HCT116 (cell line): Measurements from ENCODE around the gene PPM1M. TPM values are rescaled to one million over a fixed set of nuclear protein-coding genes. Genes with fewer than 3 reads are reported as not detected.

Experiments used
- ATAC-seq: fragments of 200-7000 bp; cut with Tn5 transposase; 2 replicates; pipeline ENCODE4 v1.9.1; 2020; ENCODE audit warnings: mild to moderate bottlenecking, moderate library complexity
- BruUV-seq: library from RNA; stranded (reverse); fragments of 400-500 nt; replicated peaks from 2 replicates; lab custom pipeline; 2021; lab: Mats Ljungman, UMichigan
- CTCF ChIA-PET: fragments of 300-600 bp; sonication (Branson Sonifier 250); formaldehyde crosslinking; loops from one replicate; lab custom pipeline; 2021; ENCODE audit warnings: antibody characterized with exemption; lab: Charles Lee
- POLR2A ChIA-PET: fragments of 300-600, 350-600 bp; sonication (Branson Sonifier 250); formaldehyde crosslinking; loops from one replicate; lab custom pipeline; 2021; ENCODE audit warnings: antibody characterized with exemption; lab: Charles Lee
- RAD21 ChIA-PET, 2 experiments: fragments of 300-600 bp; sonication (Branson Sonifier 250); formaldehyde crosslinking; loops; one replicate each; lab custom pipeline; 2023; ENCODE audit warnings: low total read pairs in 2 of 2; ENCODE audit not compliant: uncharacterized antibody in 2 of 2, unreplicated experiment in 2 of 2, low non-redundant PET in 1 of 2; lab: Charles Lee
- DNase-seq: peaks from one replicate; pipeline ENCODE4 v3.0.0-alpha.2; 2010; ENCODE audit warnings: low read depth, low spot score
- H2AFZ ChIP-seq: fragments of 200-600 bp; shearing (Covaris generic), sonication (generic); 2 replicates; pipeline ENCODE4 v1.6.1; 2017; ENCODE audit warnings: low read depth, mixed run types, mixed read lengths, antibody characterized with exemption, low read length; ENCODE audit not compliant: poor library complexity, severe bottlenecking
- H3K27ac ChIP-seq: 2 replicates; pipeline ENCODE4 v1.5.1; 2012; ENCODE audit warnings: low read depth, low read length
- H3K27me3 ChIP-seq: fragments of 200-600 bp; sonication (generic); 2 replicates; pipeline ENCODE4 v1.6.1; 2016; ENCODE audit warnings: mixed run types, low read length, mixed read lengths; ENCODE audit not compliant: insufficient read depth
- H3K36me3 ChIP-seq, 2 experiments: fragments of 200-500 bp in 1 of 2; fragments of 200-600 bp in 1 of 2; sonication (Bioruptor generic) in 1 of 2; sonication (generic) in 1 of 2; 2 replicates each; pipeline versions ENCODE4 v1.5.1 to v1.6.1; 2014 to 2016; ENCODE audit warnings: low read length in 2 of 2, inconsistent platforms in 1 of 2, mixed read lengths in 1 of 2, mixed run types in 1 of 2; ENCODE audit not compliant: insufficient read depth in 2 of 2, control insufficient read depth in 1 of 2
- H3K4me1 ChIP-seq, 2 experiments: fragments of 200-600 bp in 1 of 2; sonication (generic) in 1 of 2; 2 replicates each; pipeline versions ENCODE4 v1.5.1 to v1.6.1; 2012 to 2017; ENCODE audit warnings: low read length in 2 of 2, inconsistent platforms in 1 of 2, mild to moderate bottlenecking in 1 of 2, mixed read lengths in 1 of 2, mixed run types in 1 of 2, moderate library complexity in 1 of 2; ENCODE audit not compliant: insufficient read depth in 2 of 2, control insufficient read depth in 1 of 2
- H3K4me2 ChIP-seq: fragments of 200-600 bp; sonication (generic); 2 replicates; pipeline ENCODE4 v1.6.1; 2017; ENCODE audit warnings: mixed run types, low read length, mixed read lengths
- H3K4me3 ChIP-seq, 2 experiments: fragments of 200-600 bp in 1 of 2; sonication (generic) in 1 of 2; replicated peaks in 1 of 2; 2 replicates each; pipeline ENCODE4 v1.5.1; 2011 to 2016; ENCODE audit warnings: low read length in 2 of 2, control low read depth in 1 of 2, low read depth in 1 of 2, mild to moderate bottlenecking in 1 of 2, mixed read lengths in 1 of 2, mixed run types in 1 of 2
- H3K79me2 ChIP-seq: fragments of 200-600 bp; sonication (generic); 2 replicates; pipeline ENCODE4 v1.6.1; 2017; ENCODE audit warnings: mild to moderate bottlenecking, mixed run types, low read length, moderate library complexity, mixed read lengths; ENCODE audit not compliant: insufficient read depth
- H3K9ac ChIP-seq: fragments of 200-600 bp; sonication (generic); 2 replicates; pipeline ENCODE4 v1.6.1; 2016; ENCODE audit warnings: low read length, mixed read lengths
- H3K9me2 ChIP-seq: fragments of 200-600 bp; sonication (generic), shearing (Covaris generic); 2 replicates; pipeline ENCODE4 v1.6.1; 2017; ENCODE audit warnings: mixed run types, mild to moderate bottlenecking, moderate library complexity; ENCODE audit not compliant: insufficient read depth
- H3K9me3 ChIP-seq, 2 experiments: fragments of 200-500 bp in 1 of 2; fragments of 200-600 bp in 1 of 2; sonication (Bioruptor generic) in 1 of 2; sonication (generic) in 1 of 2; 2 replicates each; pipeline ENCODE4 v1.6.1; 2014 to 2017; ENCODE audit warnings: low read length in 2 of 2, mixed read lengths in 2 of 2, inconsistent platforms in 1 of 2, low read depth in 1 of 2, mild to moderate bottlenecking in 1 of 2, mixed run types in 1 of 2, moderate library complexity in 1 of 2; ENCODE audit not compliant: control insufficient read depth in 1 of 2, insufficient read depth in 1 of 2
- H4K20me1 ChIP-seq: fragments of 200-600 bp; sonication (generic), shearing (Covaris generic); 2 replicates; pipeline ENCODE4 v1.6.1; 2017; ENCODE audit warnings: mixed run types, mild to moderate bottlenecking, moderate library complexity; ENCODE audit not compliant: insufficient read depth
- ATF3 ChIP-seq: IDR thresholded peaks from 2 replicates; pipeline ENCODE4 v1.6.1; 2012
- CEBPB ChIP-seq: IDR thresholded peaks from 2 replicates; pipeline ENCODE4 v1.6.1; 2012; ENCODE audit warnings: low read depth
- EGR1 ChIP-seq: IDR thresholded peaks from 2 replicates; pipeline ENCODE4 v1.6.1; 2012; ENCODE audit warnings: low read depth
- ELF1 ChIP-seq: IDR thresholded peaks from 2 replicates; pipeline ENCODE4 v1.6.1; 2012; ENCODE audit warnings: low read depth, borderline replicate concordance
- EZH2 ChIP-seq: fragments of 200-600 bp; sonication (generic); IDR thresholded peaks from 2 replicates; pipeline ENCODE4 v1.6.1; 2017; ENCODE audit warnings: antibody characterized with exemption, mixed run types
- FOSL1 ChIP-seq: IDR thresholded peaks from 2 replicates; pipeline ENCODE4 v1.6.1; 2012; ENCODE audit warnings: low read depth
- JUND ChIP-seq: IDR thresholded peaks from 2 replicates; pipeline ENCODE4 v1.6.1; 2012
- POLR2AphosphoS5 ChIP-seq: IDR thresholded peaks from 2 replicates; pipeline ENCODE4 v1.6.1; 2011; ENCODE audit warnings: mild to moderate bottlenecking, low read depth, low read length, moderate library complexity
- RAD21 ChIP-seq: IDR thresholded peaks from 2 replicates; pipeline ENCODE4 v1.6.1; 2012; ENCODE audit warnings: low read depth, mild to moderate bottlenecking
- SIN3A ChIP-seq: IDR thresholded peaks from 2 replicates; pipeline ENCODE4 v1.6.1; 2012; ENCODE audit warnings: low read depth
- SRF ChIP-seq: IDR thresholded peaks from 2 replicates; pipeline ENCODE4 v1.6.1; 2012; ENCODE audit warnings: low read depth
- TCF7L2 ChIP-seq: IDR thresholded peaks from 2 replicates; pipeline ENCODE4 v1.7.0; 2011; ENCODE audit warnings: borderline replicate concordance, inconsistent platforms; ENCODE audit not compliant: insufficient read depth, insufficient read length; ENCODE audit errors: extremely low read depth
- YY1 ChIP-seq: IDR thresholded peaks from 2 replicates; pipeline ENCODE4 v1.6.1; 2011; ENCODE audit warnings: low read length, low read depth, moderate library complexity, mild to moderate bottlenecking; ENCODE audit not compliant: insufficient replicate concordance; ENCODE audit errors: extremely low read depth
- ZFX ChIP-seq: fragments of 450-650 bp; IDR thresholded peaks from 2 replicates; pipeline ENCODE4 v1.6.1; 2017
- intact Hi-C: fragments of 100-400 bp; cut with micrococcal nuclease; formaldehyde crosslinking; loops from 2 replicates; pipeline ENCODE4 v1.10.0; 2022
- total RNA-seq: library from RNA; stranded (reverse); gene quantifications from one replicate; pipeline ENCODE4 v1.2.1, GENCODE V29; 2021; ENCODE audit not compliant: unreplicated experiment
- TF ChIP-seq, protein P1 (sequence below): IDR thresholded peaks from 2 replicates; pipeline ENCODE4 v1.6.1; 2012

PPM1M gene
- total RNA-seq, 1 experiment from 2014 or later: 16.6 TPM

DNA sequence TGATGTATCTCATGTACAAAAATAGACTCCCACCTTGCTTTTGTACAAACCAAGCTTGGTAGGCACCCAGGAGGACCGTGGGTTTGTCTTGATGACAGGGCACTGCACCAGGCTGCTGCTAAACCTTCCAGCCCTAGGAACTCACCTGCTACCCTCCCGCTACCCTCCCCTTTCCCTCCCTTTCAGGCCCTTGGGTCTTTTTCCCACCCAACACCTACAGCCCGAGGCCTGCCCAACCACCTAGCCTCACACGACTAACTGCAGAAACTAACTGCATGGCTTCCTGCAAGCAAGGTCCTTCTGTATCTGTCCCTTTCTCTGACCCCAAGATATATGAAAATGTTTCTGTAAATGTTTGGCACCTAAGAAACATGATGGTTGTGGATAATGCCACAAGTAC lies 11.1 kb downstream of the PPM1M start (continued):
- TF ChIP-seq POLR2AphosphoS5: no peak
- TF ChIP-seq TCF7L2: no peak
- TF ChIP-seq JUND: no peak
- TF ChIP-seq FOSL1: no peak

DNA sequence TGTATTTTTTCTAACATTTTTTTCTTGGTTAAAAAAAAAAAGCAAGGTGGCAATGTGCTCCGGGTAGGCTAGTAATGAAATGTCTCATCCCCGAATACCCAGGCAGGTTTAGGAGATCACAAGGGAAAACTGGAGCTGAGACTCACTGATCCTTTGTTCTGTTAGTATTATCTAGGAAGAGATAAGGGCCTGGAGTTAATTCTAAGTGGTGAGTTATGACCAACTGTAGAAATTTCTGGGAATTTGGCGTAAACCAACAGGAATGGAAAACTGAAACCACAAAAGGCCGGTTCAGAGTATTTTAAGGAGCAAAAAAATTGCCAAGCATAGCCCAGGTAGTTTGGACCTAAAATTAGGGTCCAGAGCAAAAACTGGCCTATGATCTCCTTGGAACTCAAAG lies 12.4 kb downstream of the PPM1M start:
- POLR2A ChIA-PET: no interaction called here
- no peak overlapping the region for H3K4me2 ChIP-seq
- no peaks in the 10 kb centered on the region for H3K9me2 ChIP-seq
- H3K79me2 ChIP-seq: peaks cover 60% of the 10 kb centered on the region
- no peak for DNase-seq
- peaks cover 3% of the 10 kb centered on the region; the same call in 1 of the 2 replicates for H4K20me1 ChIP-seq
- no TSS peak for BruUV-seq
- H3K4me3 ChIP-seq: no peak overlapping the region
- H2AFZ ChIP-seq: no peak overlapping the region
- no peak overlapping the region for H3K27ac ChIP-seq
- H3K9ac ChIP-seq: no peak overlapping the region
- CTCF ChIA-PET: no interaction called here
- intact Hi-C loops: no loop called here
- RAD21 ChIA-PET: no interaction called here
- H3K9me3 ChIP-seq: no peaks in the 10 kb centered on the region
- TF ChIP-seq ELF1 (no peak), ATF3 (no peak), SIN3A (no peak), EZH2 (no peak), FOSL1 (no peak), EGR1 (no peak)
- peaks cover 82 to 87% of the 10 kb centered on the region in 2 experiments for H3K36me3 ChIP-seq
- H3K27me3 ChIP-seq: no peaks in the 10 kb centered on the region
- no peaks in the 10 kb centered on the region for H3K4me1 ChIP-seq
- ATAC-seq: no peak

DNA sequence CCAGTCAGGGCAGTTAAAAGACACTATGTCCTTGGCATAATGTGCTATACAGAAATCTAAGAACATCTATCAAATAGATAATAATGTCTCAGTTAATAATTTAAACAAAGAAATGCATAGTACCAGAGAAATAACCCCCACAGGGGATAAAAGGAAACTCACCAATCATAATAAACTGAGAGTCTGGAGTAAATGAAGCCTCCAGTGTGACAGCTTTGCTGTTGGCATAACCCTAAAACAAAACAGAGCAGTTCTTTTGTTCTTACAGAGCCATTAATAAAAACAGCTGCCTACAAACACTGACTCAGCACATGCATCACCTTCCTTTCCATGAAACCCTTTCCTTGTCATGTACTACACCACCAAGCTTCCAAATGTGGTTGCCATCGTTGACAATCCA lies 13.5 kb downstream of the PPM1M start:
- intact Hi-C loops: no loop called here
- POLR2A ChIA-PET: no interaction called here
- ATAC-seq: no peak

More for the DNA sequence above, 13.5 kb downstream of the PPM1M start:
- BruUV-seq: no TSS peak
- TF ChIP-seq POLR2AphosphoS5 (no peak), ATF3 (no peak), RAD21 (no peak), YY1 (no peak), SRF (no peak), JUND (no peak), CEBPB (no peak), FOSL1 (no peak), SIN3A (no peak), ZFX (no peak), ELF1 (no peak), EGR1 (no peak), EZH2 (no peak)
- TF ChIP-seq, protein P1, sequence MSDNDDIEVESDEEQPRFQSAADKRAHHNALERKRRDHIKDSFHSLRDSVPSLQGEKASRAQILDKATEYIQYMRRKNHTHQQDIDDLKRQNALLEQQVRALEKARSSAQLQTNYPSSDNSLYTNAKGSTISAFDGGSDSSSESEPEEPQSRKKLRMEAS: no peak
- Histone ChIP-seq H3K27me3 (no peaks in the 10 kb centered on the region), H3K9ac (no peak overlapping the region), H3K4me3 (no peak overlapping the region), H3K4me2 (no peak overlapping the region), H3K4me1 (no peaks in the 10 kb centered on the region), H2AFZ (no peak overlapping the region), H4K20me1 (peaks cover 3% of the 10 kb centered on the region; the same call in 1 of the 2 replicates), H3K27ac (no peak overlapping the region), H3K79me2 (peaks cover 71% of the 10 kb centered on the region), H3K9me2 (no peaks in the 10 kb centered on the region), H3K9me3 (no peaks in the 10 kb centered on the region), H3K36me3 (peaks cover 83 to 84% of the 10 kb centered on the region in 2 experiments)
- no peak for DNase-seq
- CTCF ChIA-PET: no interaction called here
- RAD21 ChIA-PET: no interaction called here
